DMS53 (cell line): ENCODE data around the gene CHCHD4.
"Not testable (repeated sequence)": the region's sequence is repeated elsewhere in the genome, so short reads cannot be mapped to it uniquely, and the experiment has no call there.

ENCODE experiments used
- DNase-seq: peaks from one replicate; lab custom pipeline; 2025; lab: John Stamatoyannopoulos, UW

CHCHD4 gene

DNA sequence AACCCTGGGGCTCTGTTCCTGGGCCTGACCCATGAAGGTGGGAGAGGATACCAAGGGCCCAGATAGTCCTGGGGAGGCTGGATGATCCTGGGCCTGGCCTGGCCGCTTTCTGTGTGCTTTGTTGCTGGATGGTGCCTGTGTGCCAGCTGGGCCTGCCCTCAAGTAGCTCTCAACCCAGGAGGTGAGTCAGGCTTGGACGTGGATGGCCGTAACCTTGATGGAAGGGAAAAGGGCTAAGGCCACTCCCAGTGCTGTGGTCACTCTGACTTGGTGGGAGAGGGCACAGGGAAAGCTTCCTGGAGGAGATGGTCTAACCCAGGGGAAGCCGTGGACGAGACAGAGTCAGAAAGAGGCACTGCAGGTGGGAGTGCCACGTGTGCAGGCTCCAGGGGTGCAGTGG, 9.6 kb upstream of the CHCHD4 start:
- no peak for DNase-seq

DNA sequence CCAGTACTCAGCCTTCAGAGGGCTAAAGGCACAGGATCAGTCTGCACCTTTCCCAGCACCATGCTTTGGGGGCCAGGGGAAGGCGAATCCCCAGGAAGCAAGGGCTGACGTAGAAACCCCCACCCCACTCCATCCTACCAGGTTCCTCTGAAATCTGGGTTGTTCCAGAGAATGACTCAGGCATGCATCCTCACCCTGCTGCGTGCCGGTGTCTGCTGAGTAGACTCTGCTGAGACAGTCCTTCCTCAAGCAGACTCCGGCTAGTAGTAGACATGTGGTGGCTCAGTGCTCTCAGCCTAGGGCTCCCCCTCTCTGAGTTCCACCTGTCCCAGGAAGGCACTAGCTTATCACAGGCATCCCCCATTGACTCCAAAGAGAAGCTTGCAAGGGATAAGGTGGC, 9.2 kb upstream of the CHCHD4 start:
- DNase-seq: no peak

DNA sequence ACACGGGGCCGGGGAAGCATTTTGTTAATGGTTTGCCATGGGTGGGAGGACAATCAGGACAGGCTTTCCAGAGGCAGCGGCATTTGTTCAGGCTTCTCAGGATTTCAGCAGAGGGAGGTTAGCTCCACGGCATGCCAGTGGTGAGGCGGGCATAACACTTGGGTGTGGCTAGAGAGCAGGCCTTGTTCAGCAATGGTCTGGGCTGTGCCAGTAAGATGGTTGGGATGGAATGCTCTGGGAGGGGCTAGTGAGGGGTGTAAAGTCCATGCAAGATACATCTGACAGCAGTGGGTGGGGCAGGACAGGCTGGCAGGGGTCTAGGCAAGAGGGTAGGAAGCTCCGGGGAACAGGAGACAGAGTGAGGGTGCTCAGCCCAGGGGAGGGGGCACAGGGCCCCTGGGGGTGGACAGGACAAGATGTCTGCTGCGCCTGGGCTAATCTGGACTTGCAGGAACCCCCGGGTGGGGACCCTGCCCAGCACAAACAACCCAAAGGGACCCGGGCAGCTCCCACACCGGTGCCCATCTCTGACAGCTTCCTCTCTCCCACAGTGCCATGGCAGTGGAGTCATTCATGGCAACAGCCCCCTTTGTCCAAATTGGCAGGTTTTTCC, 8.6 kb upstream of the CHCHD4 start:
- DNase-seq: no peak

DNA sequence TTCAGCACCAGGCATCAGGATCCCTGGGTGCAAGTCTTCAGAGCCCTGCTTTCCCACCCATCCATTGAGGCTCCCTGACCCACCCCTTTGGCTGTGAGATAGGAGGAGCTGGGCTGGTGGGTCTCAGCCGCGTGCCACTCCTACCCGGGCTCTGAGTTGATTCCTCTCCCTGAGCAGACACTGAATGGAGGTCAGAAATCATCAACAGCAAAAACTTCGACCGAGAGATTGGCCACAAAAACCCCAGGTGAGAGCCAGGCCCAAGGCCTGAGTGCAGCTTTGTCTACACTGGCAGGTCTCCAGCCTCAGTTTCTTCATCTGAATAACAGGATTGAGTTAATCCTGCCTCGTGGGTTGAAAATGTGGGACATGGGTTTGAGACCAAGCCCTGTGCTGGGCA, 8.0 kb upstream of the CHCHD4 start:
- no peak for DNase-seq

DNA sequence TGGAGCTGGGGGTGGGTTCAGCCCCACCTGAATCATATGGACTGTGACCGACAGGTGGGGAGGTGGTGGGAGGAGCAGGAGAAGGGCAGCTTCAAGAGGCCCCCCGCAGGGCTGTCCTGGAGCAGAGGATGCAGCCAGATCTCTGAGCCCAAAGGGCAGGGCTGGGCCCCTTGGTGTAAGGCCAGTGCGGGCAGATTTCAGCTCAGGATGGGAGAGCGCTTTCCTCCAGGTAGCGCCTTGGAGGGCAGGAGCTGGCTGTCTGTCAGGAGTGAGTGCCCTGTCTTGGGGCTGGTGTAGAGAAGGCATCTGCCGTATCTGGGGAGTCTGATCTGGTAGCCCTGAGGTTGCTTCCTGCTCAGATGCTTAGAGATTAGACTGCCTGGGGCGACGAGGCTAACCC, 7.5 kb upstream of the CHCHD4 start:
- DNase-seq: no peak

DNA sequence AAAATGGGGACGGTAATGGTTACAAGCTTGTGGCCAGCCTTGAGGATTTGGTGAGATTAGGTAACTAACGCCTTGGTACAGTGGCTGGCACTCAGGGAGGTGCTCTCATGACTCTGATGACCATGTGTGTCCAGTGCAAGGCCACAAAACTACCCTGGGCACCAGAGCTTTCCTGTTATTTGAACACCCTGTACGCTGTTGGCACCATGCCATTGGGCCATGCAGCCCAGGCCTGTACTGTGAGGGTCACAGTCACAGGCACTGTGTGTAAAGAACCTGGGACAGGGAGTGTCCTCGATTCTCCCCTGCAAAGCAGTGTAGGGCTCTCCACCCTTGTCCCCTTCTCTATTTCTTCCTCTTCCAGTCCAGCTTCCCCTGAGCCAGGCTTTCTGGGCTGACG, 6.5 kb upstream of the CHCHD4 start:
- no peak for DNase-seq

DNA sequence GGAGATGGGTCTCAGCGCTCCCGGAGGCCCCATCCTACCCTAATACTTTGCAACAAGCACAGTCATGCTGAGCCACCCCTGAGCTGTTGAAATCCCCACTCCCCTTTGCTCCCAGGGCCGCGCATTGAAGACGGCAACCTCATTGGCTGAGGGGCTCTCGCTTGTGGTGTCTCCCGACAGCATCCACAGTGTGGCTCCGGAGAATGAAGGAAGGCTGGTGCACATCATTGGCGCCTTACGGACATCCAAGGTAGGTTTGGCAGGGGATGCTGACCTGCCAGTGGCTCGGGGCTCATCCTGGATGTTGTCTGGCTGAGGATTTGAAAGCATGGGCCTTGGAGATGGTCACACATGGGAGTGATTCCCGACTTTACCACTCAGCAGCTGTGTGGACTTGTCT, 6.0 kb upstream of the CHCHD4 start:
- no peak for DNase-seq

DNA sequence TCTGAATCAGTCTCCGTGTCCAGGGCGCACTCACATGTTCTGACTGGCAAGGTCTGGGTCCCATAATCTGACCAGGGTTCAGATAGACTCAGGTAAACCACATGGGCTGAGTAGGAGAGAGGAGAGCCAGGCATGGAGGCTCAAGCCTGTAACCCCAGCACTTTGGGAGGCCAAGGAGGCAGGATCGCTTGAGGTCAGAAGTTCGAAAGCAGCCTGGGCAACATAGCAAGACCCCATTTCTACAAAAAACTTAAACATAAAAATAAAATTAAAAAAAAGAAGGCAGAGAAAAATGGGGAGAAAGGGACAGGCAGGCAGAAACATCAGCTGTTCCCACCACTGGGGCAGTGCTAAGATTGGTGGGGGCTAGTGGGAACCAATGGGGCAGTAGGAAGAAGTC, 5.6 kb upstream of the CHCHD4 start:
- no peak for DNase-seq

DNA sequence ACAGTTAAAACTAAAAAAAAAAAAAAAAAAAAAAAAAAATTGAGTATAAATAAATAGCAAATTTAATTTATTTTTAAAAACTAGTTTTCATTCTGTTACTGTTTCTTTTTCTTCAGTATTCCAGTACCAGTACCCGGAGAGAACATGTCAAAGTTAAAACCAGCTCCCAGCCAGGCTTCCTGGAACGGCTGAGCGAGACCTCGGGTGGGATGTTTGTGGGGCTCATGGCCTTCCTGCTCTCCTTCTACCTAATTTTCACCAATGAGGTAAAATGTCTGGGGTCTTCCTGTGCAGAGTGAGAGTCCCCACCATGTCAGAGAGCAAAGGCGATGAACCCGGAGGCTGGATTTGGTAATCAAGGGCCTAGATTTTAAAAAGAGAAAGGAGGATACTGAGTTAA, 4.6 kb upstream of the CHCHD4 start:
- DNase-seq: no peak

DNA sequence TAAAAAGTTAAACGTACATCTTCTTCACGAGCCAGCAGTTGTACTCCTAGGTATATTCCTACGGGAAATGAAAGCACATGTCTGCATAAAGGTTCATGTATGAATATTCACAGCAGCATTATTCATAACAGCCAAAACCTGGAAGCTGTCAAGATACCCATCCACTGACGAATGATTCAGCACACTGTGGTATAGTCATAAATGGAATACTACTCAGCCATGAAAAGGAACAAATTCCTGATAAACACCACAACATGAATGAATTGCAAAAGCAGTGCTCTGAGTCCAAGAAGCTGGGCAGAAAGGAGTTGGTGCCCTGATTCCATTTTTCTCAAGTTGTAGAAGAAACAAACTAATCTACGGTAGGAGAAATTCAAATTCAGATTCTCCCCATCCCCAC, 4.1 kb upstream of the CHCHD4 start:
- no peak for DNase-seq

DNA sequence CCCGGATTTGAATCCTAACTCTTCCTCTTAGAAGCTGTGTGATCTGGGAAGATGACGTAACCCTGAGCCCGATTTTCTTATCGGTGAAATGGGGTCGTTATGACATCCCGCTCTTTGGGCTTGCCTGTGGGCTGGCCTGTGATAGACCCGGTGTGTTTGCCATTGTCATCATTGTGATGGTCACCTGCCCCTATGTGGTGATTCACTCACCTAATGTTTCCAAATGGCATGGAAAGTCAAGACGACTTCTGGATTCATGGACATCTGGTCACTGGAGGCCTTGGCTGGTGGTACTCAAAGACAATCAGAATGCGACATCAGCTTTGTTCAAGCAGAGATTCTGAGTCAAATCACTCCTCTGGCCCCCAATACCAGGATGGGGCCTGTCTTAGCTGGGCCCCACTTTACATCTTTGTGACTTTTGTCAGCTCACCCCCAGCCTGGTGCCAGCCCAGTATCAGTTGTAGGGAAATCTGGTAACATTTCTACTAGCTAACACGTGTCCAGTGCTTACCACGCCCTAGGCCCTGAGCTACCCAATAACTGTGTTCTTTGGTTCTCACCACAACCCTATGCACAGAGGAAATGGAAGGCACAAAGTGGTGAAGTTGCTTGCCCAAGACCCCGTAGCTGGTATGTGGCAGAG, 3.0 kb upstream of the CHCHD4 start:
- DNase-seq: no peak

DNA sequence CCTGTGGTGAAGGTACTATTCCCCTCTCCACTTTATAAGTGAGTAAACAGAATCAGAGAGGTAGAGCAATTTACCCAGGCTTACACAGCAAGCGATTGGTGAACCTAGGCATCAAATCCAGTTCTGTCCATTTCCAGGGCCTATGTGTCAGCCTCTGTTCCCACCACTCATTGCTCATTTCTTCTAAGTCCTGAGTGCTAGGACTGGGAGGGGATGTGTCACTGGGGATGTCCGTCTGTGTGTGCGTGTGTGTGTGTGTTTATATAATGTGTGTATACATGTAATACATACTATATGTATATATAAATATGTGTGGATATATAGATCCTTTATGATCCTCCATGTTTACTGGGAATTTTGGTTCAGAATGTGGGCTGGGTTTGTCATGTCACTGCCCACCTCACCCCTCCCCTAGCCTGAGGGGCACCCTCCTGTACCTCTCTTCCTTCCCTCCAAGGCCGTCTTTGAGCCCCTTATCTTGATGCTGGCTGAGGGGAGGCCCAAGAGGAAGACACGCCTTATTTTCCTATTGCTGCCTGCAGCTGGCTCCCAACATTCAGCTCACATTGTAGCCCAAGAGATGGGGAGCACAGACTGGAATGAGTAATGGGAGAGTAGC, 2.3 kb upstream of the CHCHD4 start:
- no peak for DNase-seq

DNA sequence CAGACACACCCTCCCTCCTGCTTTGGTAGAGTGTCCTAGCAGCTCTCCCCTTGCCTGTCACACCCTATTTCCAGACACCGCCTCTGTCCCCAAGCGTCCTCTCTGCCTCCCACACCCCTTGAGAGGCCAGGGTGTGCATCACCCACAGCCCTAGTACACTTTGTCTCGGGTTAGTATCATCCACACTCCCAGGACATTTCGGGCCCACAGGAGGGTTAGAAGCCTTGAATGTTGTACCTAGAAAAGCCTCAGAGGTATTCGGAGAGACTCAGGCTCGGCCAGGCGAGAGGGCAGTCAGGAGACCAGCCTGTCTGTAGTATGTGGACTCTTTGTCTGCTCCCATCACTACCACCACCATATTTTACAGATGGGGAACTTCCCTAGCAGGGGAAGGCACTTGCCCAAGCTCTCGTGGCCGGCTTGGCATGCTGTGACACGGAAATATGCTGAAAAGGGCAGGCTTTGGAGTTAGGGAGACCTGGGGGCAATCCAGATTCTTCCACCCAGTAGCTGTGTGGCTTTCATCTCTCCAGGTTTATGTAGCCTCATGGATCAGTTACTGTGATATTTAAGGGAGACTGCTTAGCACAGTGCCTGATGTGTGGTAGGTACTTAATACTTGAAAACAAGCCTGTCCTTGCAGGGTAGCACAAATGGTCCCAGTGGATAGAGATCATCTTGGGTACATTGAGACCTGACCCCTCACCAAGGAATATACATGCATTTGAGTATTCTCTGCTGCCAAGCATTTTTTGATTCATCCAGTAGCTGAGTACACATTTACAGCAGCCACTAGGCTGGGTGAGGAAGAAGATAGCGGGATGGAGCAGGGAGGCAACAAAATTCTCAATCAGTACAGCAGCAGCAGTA, 1.6 kb upstream of the CHCHD4 start:
- no peak for DNase-seq

DNA sequence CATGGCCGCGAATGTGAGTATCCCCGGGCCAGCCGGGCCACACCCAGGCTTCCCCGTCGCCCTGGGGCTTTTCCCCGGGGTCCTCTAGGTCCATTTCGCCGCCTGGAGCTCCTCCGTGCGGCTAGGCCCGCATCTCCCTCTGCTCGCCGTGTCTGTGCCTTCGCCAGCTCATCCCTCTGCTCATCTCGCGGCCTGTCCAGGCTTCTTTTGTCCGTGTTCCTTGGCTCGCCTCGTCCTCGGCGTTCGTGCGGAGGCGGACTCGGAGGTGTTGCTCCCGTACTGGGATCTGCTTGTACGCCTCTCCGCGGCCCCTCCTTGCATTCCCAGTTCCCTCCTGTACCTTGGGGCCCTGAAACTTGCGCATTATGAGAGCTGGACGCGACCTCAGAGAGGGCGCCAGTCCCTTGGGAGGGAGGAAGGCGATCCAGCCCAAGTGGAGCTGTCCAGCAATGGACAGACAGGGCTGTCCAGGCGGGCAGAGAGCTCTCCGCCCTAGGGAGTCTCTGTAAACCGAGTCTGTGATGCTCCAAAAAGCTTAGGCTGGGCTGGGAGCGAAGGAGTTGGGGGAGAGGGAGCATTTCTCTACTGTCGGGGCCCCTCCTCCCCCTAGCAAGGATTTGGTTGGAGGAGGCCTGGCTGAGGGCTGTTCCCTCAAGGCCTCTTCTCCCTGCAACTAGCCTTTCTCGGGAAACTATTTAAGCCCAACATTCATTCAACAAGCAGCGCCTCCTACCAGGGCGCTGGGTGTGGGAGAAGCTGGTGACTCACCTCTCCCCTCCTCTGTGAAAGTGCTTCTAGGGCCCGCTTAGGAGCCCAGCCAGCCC, 735 bp upstream of the CHCHD4 start:
- peak; percentile 60 for DNase-seq

DNA sequence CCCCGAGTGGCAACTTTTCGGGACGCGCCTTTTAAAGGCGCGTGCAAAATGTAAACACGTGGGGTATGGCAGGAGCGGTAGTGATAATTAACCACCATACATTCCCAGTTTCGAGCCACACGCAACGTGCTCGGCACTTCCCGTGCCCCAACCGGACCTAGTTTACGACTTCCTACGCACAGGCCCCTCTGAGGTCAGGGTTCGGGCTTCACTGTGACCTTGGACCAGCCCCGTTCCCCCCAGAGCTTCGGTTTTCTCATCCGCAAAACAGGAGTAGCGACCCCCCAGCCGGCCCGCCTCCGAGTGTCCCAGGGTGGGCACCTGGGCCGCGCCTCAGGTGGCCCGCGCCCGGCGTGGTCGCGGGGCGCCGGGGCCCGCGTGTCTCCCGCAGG, 451 bp downstream of the CHCHD4 start:
- peak; percentile 45 for DNase-seq

DNA sequence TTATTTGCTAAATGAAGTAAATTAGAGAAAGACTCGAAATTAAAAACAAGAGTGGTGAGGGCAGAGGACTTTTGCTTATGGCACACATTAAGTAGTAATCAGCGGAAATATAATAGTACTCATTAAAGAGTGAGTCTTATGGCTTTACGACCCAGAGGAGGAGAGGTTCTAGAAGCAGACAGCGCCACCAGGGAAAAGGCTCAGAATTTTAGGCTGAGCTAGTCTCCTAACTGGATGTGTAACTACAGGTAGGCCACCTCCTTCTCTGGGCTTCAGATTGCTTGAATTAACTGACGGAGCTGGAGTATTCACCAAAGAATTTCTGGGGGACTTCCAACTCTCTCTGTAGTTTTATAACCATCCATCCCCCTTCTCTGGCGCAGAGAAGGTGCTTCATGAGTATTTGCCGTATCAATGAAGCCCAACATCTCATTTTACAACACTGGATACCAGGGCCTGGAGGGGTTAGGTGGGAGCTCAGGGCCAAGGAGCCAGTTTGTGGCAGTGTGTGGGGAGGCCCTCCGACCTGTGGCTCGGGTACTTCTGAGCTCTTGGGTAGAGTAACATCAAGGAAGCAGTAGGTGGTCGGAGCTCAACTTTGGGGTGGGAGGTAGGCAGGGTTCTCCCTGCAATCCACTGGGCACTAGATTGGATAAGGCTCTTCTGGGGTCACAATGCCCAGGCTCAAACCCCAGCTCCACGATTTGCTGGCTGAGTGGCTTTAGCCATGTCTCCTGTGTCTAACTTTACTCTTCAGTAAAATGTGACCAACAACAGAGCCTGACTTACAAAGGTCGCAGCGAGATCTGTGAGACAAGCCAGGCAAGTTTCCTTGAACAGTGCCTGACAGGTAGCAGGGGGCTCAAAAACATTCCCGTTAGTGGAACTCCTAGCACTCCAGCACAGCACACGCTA, 1.1 kb downstream of the CHCHD4 start:
- DNase-seq: no peak

DNA sequence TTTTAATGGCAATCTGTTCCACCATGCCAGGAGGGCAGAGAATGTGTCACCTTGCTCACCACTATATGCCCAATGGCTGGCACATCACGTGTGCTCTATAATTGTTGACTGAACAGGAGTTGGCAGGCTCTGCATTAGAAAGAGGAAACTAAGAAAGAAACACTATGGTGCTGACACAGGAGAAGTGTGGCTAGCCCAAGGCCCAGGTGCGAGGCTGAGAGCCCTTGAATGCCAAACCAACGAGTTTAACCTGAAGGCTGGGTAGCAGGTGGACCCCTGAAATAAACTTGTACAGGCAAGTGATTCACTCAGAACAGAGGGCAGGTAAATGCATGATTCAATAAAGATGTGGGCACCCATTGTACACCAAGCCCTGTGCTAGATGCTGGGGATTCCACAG, 2.4 kb downstream of the CHCHD4 start:
- no peak for DNase-seq

DNA sequence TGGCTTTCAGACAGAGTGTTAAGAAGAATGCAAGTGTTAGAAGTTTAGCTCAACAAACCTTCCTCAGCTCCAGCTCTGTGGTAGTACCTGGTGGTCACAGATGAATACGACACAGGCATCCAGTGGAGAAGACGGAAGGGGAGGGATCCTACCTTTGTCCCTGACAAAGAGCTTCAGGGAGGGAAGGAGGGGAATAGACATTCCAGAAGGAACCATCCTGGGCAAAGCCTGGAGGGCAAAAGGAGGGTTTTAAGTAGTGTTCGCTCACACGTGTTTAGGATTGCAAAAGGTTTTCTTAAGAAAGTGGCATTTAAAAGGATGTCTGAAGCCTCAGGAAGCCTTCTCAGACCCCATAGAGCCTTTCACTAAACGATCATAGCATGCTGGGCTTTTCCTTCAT, 2.8 kb downstream of the CHCHD4 start:
- DNase-seq: no peak

DNA sequence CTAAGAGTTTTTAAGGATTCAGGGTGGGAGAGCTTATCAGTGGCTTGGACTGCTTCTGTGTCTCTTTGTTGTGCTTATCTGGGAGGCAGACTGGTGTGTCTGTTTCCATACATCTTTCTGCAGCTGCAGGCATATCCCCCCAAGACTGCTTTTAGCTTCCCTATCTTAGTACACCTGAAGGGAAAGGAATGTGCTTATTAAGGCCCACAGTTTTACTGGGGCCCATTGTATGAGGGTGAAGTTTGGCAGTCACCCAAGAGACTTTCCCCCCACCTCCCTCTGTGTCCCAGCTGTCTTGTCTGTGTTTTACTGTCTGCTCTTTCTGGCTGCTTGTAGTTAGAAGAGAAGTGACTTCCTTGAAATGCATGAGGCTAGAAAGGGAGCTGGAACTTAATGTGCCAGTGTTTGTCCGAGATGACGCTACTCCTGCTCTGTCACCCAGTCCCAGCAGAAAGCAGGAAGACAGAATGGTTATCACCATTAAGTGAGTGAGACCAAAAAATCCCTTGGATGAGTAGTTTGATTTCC, 3.7 kb downstream of the CHCHD4 start:
- not testable (repeated sequence) for DNase-seq

DNA sequence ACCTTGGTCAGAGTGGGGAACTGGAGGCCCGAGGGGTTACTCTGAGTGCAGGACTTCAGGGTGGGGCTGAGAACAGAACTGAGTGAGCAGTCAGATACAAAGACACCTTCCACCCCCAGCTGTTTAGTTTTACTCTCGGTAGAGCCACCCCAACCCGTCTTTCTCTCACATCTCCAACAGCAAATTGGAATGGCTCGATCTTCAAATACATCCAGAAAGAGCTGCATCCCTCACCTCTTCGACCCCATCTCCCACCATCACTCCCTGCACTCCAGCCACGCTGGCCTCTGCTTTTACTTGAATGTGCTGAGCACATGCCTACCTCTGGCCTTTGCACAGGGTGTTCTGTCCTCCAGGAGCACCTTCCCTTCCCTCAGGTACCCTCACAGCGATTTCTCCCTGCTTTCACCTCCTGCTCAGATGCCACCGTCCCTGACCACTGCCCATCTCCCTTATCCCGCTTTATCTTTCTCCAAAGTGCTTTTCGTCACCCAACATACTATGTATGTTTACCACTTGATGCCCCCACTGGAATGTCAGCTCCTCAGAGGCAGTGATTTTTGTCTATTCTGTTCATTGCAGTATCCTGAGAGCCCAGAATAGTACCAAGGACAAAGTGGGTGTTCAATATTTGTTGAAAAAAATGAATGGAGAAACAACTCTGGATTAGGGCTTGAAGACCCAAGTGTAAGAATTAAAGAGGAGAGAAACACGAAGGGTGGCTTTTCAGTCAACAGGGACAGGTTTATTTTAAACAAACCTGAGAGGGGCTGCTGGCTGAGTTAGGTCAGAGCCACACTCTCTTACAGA, 4.4 kb downstream of the CHCHD4 start:
- no peak for DNase-seq
